ENCODE data around the gene MYO15B. TPM values are rescaled to one million over a fixed set of nuclear protein-coding genes. Genes with fewer than 3 reads are reported as not detected.

MYO15B gene
- total and polyA plus RNA-seq, 2 of the 4 experiments (the other 2 are of a cell fraction) = 0.18 to 0.65 TPM

GRCh38 chr17:75589919-75590303 lies 2.3 kb downstream of the MYO15B start:
- Histone ChIP-seq H2BK15ac (ENCODE audit: low read depth, low read length) (no peak overlapping the region), H3K27me3 (ENCODE audit: control insufficient read depth, insufficient read depth, low read length) (peaks cover 32% of the 10 kb centered on the region), H3K4me3 (ENCODE audit: insufficient read depth, low read depth, low read length) (no peak overlapping the region; the same call in 1 of the 2 replicates), H4K20me1 (ENCODE audit: insufficient read depth, low read length) (no peaks in the 10 kb centered on the region; the same call in 1 of the 2 replicates), H3K18ac (ENCODE audit: low read depth, low read length) (no peak overlapping the region), H3K23ac (ENCODE audit: low read depth, low read length) (no peak overlapping the region), H3K9ac (ENCODE audit: low read depth, low read length) (no peak overlapping the region), H3K9me1 (ENCODE audit: insufficient read depth, low read length) (no peaks in the 10 kb centered on the region), H3K27ac (ENCODE audit: insufficient read depth, low read length) (no peak overlapping the region), H3K36me3 (ENCODE audit: control insufficient read depth, insufficient read depth, low read length) (no peaks in the 10 kb centered on the region), H4K8ac (ENCODE audit: low read depth in 2 of 2, low read length in 2 of 2) (peak overlapping the region; percentile 89 to 95; a peak in 3 of 4 replicates), H3K56ac (ENCODE audit: extremely low read depth, insufficient read depth, low read length) (no peak overlapping the region), H4K91ac (ENCODE audit: insufficient read depth, low read depth, low read length) (peak overlapping the region; percentile 46; the same call in 1 of the 2 replicates), H2AK9ac (replicated peaks; ENCODE audit: low read depth, low read length, poor library complexity) (no peak overlapping the region), H2BK120ac (ENCODE audit: low read depth, low read length) (no peak overlapping the region), H3K4ac (ENCODE audit: low read depth, low read length) (no peak overlapping the region), H2AK5ac (ENCODE audit: low read depth, low read length) (peak overlapping the region; percentile 9; the same call in 1 of the 2 replicates), H3K9me3 (ENCODE audit: control insufficient read depth, insufficient read depth, low read length) (peaks cover 2% of the 10 kb centered on the region; the same call in 1 of the 2 replicates), H3K4me2 (ENCODE audit: low read depth, low read length) (no peak overlapping the region; the same call in 1 of the 2 replicates), H4K5ac (ENCODE audit: low read depth, low read length) (peak overlapping the region; percentile 89; the same call in 1 of the 2 replicates), H2BK5ac (ENCODE audit: low read depth, low read length, poor library complexity, severe bottlenecking) (no peak overlapping the region), H3K79me1 (ENCODE audit: low read depth in 1 of 2, low read length in 2 of 2) (no peaks in the 10 kb centered on the region), H3K4me1 (ENCODE audit: control insufficient read depth, insufficient read depth, low read length) (no peaks in the 10 kb centered on the region), H2BK20ac (ENCODE audit: low read depth, low read length) (no peak overlapping the region), H3K14ac (replicated peaks; ENCODE audit: low read depth, low read length) (no peak overlapping the region), H2AFZ (replicated peaks; ENCODE audit: low read length, poor library complexity) (peak overlapping the region; percentile 99)
- dilution Hi-C loops (cut with HindIII; ENCODE audit: low sequenced_read_pairs, unreplicated experiment) (no loop called here), in situ Hi-C loops (cut with MboI; ENCODE audit: low sequenced_read_pairs) (no loop called here), intact Hi-C loops (cut with micrococcal nuclease) (loop anchor here (1.0 to 2.0 kb wide), 3 partner anchors 40 to 164 kb away; partner anchors contain the start of gene TSEN54)
- no peak for TF ChIP-seq SMC3 (IDR thresholded peaks at IDR 0.05; ENCODE audit: low read depth, low read length)
- DNase-seq = no peak
- POLR2A ChIA-PET (ENCODE audit: unreplicated experiment) = no interaction called here
- no TSS peak for BruUV-seq (replicated peaks)
- 56% methylated on average over 12 of the region's 29 CpGs; no CpG with 5 or more reads in 1 of the 2 experiments for WGBS, 2 experiments (ENCODE audit: extremely low coverage in 2 of 2, insufficient read length in 1 of 2)
- CTCF ChIA-PET = no interaction called here
- ATAC-seq (ENCODE audit: low read depth) = no peak

Measured in IMR-90 (cell line).